HFF-Myc (cell line): ENCODE results near the gene CA12.
A peak's percentile ranks its signal among the peaks of the same experiment; 100 is the strongest.

Experiments
- DNase-seq: peaks from one replicate; pipeline ENCODE4 v3.0.0-alpha.2; 2011; ENCODE audit warnings: low read depth; ENCODE audit errors: extremely low read depth
- H3K4me3 ChIP-seq: replicated peaks from 2 replicates; pipeline ENCODE4 v1.5.1; 2011; ENCODE audit warnings: low read depth, mild to moderate bottlenecking, control low read depth, low read length
- CTCF ChIP-seq: IDR thresholded peaks from 2 replicates; pipeline ENCODE4 v1.5.1; 2012; ENCODE audit warnings: mild to moderate bottlenecking, low read depth, low read length, control low read depth; ENCODE audit errors: missing control alignments

CA12 gene

DNA sequence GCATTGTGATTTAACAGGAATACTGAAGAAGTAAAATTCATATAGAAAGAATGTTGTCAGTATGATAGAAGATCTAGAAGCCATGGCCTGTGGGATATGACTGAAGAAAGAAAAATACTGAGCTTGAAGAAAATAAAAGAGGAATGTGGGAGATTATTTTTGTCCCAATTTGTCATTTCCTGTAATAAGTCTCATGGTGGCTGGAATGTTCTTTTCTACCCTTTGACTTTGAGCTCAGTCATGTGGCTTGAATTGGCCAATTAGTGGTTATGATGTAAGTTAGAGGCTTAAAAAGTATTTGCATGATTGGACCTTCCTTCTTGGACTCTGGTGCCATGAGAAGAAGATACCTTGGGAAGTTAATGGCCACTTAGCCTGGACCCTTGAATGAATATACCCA is 90.1 kb downstream of the CA12 start:
- no peak overlapping the region for H3K4me3 ChIP-seq
- DNase-seq, result no peak
- TF ChIP-seq CTCF, result no peak

- no peak for DNase-seq
- TF ChIP-seq CTCF, result peak; percentile 54
- no peak overlapping the region for H3K4me3 ChIP-seq
These were observed 92.8 kb downstream of the CA12 start for GRCh38 chr15:63288778-63289378.

- no peak overlapping the region for H3K4me3 ChIP-seq
- DNase-seq, result no peak
These were observed 93.3 kb downstream of the CA12 start for GRCh38 chr15:63288342-63288741.

GRCh38 chr15:63287109-63287508 is 94.5 kb downstream of the CA12 start:
- TF ChIP-seq CTCF, result no peak
- DNase-seq, result no peak
- H3K4me3 ChIP-seq, result no peak overlapping the region

More at GRCh38 chr15:63288342-63288741, 93.3 kb downstream of the CA12 start:
- no peak for TF ChIP-seq CTCF

DNA sequence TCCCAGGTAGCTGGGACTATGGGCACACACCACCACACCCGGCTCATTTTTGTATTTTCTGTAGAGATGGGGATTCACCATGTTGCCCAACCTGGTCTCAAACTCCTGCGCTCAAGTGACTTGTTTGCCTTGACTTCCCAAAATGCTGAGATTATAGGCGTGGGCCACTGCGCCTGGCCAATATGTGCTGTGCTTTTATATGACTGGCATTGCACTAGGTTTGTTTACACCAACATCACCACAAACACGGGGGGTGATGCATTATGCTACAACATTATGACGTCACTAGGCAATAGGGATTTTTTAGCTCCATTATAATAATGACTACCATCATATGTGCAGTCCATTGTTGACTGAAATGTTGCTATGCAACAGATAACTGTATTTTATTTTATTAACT is 97.3 kb downstream of the CA12 start:
- no peak for TF ChIP-seq CTCF
- H3K4me3 ChIP-seq, result no peak overlapping the region
- DNase-seq, result no peak

- no peak for DNase-seq
- no peak overlapping the region for H3K4me3 ChIP-seq
- no peak for TF ChIP-seq CTCF
These were observed 98.5 kb downstream of the CA12 start for GRCh38 chr15:63283126-63283525.

DNA sequence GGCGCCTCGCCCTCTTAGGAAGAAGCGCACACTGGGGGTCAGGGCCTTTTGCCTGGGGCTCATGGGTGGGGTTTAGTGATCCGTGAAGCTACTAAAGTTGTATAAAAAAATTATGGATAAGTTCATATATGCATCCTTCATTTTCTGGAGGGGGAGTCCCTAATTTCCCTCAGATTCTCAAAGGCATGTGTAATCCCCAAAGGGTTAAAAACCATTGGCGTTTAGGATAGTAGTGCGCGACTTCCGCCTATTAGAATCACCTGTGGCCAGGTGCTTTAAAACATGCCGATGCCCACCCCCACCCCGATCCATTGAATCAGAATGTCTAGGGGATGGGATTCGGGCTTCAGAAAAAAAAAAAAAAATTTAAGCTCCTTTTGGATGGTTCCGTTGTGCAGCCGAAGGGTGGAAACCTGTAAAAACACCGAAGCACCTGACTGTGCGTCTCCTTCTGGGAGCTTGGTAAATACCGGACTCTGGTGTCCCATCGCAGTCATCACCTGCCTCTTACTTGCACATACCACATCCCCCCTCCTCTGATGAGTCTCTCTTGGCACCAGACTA is 103.7 kb downstream of the CA12 start:
- no peak for TF ChIP-seq CTCF
- no peak for DNase-seq
- H3K4me3 ChIP-seq, result peak overlapping the region; percentile 62
